GM23338 (cell line): Measurements from ENCODE around the gene ZNF70. TPM values are rescaled to one million over a fixed set of nuclear protein-coding genes. Genes with fewer than 3 reads are reported as not detected.

Experiments
- ATAC-seq: fragments of 200-7000 bp; cut with Tn5 transposase; 3 replicates; pipeline ENCODE4 v1.9.1; 2020
- DNase-seq: peaks from one replicate; pipeline ENCODE4 v3.0.0-alpha.2; 2015; ENCODE audit warnings: low spot score
- H2AFZ ChIP-seq: fragments of 200-600 bp; sonication (generic); 2 replicates; pipeline ENCODE4 v1.8.0; 2016; ENCODE audit warnings: antibody characterized with exemption, mild to moderate bottlenecking, moderate library complexity
- H3F3A ChIP-seq: fragments of 200-600 bp; sonication (generic); replicated peaks from 2 replicates; pipeline ENCODE4 v1.8.0; 2017; ENCODE audit warnings: antibody characterized with exemption, mixed run types, low read depth
- H3K27ac ChIP-seq: fragments of 200-600 bp; sonication (generic); 2 replicates; pipeline ENCODE4 v1.6.1; 2016; ENCODE audit warnings: low read depth
- H3K27me3 ChIP-seq: fragments of 200-600 bp; sonication (generic); 2 replicates; pipeline ENCODE4 v1.8.0; 2016; ENCODE audit warnings: mild to moderate bottlenecking, mixed run types, moderate library complexity; ENCODE audit not compliant: insufficient read depth
- H3K36me3 ChIP-seq: fragments of 200-600 bp; sonication (generic); 2 replicates; pipeline ENCODE4 v1.8.0; 2016; ENCODE audit warnings: mild to moderate bottlenecking; ENCODE audit not compliant: insufficient read depth
- H3K4me1 ChIP-seq: fragments of 200-600 bp; sonication (generic); 2 replicates; pipeline ENCODE4 v1.8.0; 2016; ENCODE audit warnings: mild to moderate bottlenecking, moderate library complexity; ENCODE audit not compliant: insufficient read depth
- H3K4me2 ChIP-seq: fragments of 200-600 bp; sonication (generic); 2 replicates; pipeline ENCODE4 v1.7.1; 2017; ENCODE audit warnings: mixed run types
- H3K4me3 ChIP-seq: fragments of 200-600 bp; sonication (generic); 2 replicates; pipeline ENCODE4 v1.6.1; 2016; ENCODE audit warnings: mixed run types
- H3K79me2 ChIP-seq: fragments of 200-600 bp; sonication (generic); replicated peaks from 2 replicates; pipeline ENCODE4 v1.8.0; 2017; ENCODE audit warnings: mild to moderate bottlenecking; ENCODE audit not compliant: insufficient read depth
- H3K9me2 ChIP-seq: fragments of 200-600 bp; sonication (generic); 2 replicates; pipeline ENCODE4 v1.8.0; 2017; ENCODE audit not compliant: insufficient read depth
- H4K20me1 ChIP-seq: fragments of 200-600 bp; sonication (generic); replicated peaks from 2 replicates; pipeline ENCODE4 v1.8.0; 2017; ENCODE audit warnings: mild to moderate bottlenecking; ENCODE audit not compliant: insufficient read depth
- H3K27ac Mint-ChIP-seq: 2 replicates; pipeline ENCODE4 v1.8.0; 2020; ENCODE audit warnings: inconsistent platforms, mild to moderate bottlenecking, moderate library complexity, mixed read lengths
- H3K27me3 Mint-ChIP-seq: 3 replicates; pipeline ENCODE4 v1.8.0; 2022; ENCODE audit warnings: low read depth, mild to moderate bottlenecking, moderate library complexity, mixed read lengths, inconsistent platforms; ENCODE audit not compliant: insufficient read depth, poor library complexity
- H3K36me3 Mint-ChIP-seq: 3 replicates; pipeline ENCODE4 v1.8.0; 2021; ENCODE audit warnings: low read depth, mild to moderate bottlenecking, inconsistent platforms, moderate library complexity, mixed read lengths
- H3K4me1 Mint-ChIP-seq: 3 replicates; pipeline ENCODE4 v1.8.0; 2020; ENCODE audit warnings: mild to moderate bottlenecking, inconsistent platforms, mixed read lengths
- H3K4me3 Mint-ChIP-seq: 3 replicates; pipeline ENCODE4 v1.8.0; 2021; ENCODE audit warnings: moderate library complexity, mild to moderate bottlenecking, inconsistent platforms, mixed read lengths
- H3K9me3 Mint-ChIP-seq: 3 replicates; pipeline ENCODE4 v1.8.0; 2020; ENCODE audit warnings: moderate library complexity, mild to moderate bottlenecking, inconsistent platforms, mixed read lengths
- ETS1 ChIP-seq: IDR thresholded peaks from 2 replicates; pipeline ENCODE4 v1.6.1; 2016; ENCODE audit warnings: antibody characterized with exemption
- NANOG ChIP-seq: IDR thresholded peaks from 2 replicates; pipeline ENCODE4 v1.6.1; 2016; ENCODE audit warnings: antibody characterized with exemption, borderline replicate concordance
- STAT1 ChIP-seq: IDR thresholded peaks from one replicate; pipeline ENCODE4 v1.6.1; 2016; ENCODE audit warnings: antibody characterized with exemption; ENCODE audit not compliant: unreplicated experiment
- ZNF462 ChIP-seq: fragments of 250-450 bp; sonication (Bioruptor Pico); IDR thresholded peaks from 2 replicates; pipeline ENCODE4 v1.5.0; 2020; ENCODE audit warnings: mild to moderate bottlenecking, moderate library complexity
- polyA plus RNA-seq: library from polyadenylated mRNA; unstranded; fragments of >200 nt; fragmentation: Nextera tagmentation; extraction: Ambion mirVana; gene quantifications from 2 replicates; pipeline ENCODE4 v1.2.1, GENCODE V29; 2016
- total RNA-seq: library from RNA; depleted of rRNA; stranded (reverse); fragments of >200 nt; shearing (Covaris generic); gene quantifications from 2 replicates; pipeline ENCODE4 v1.2.3, GENCODE V29; 2014

Gene ZNF70
- total and polyA plus RNA-seq, 2 experiments from 2014 or later: 0.45 to 2.6 TPM

GRCh38 chr22:23695141-23695540 is 55.8 kb downstream of the ZNF70 start:
- Mint-ChIP-seq H3K27me3 (peaks cover 8% of the 10 kb centered on the region), H3K27ac (no peak overlapping the region), H3K36me3 (peaks cover 23% of the 10 kb centered on the region), H3K9me3 (no peaks in the 10 kb centered on the region), H3K4me3 (no peak overlapping the region), H3K4me1 (no peaks in the 10 kb centered on the region)
- Histone ChIP-seq H3K27me3 (no peaks in the 10 kb centered on the region), H3K4me3 (no peak overlapping the region), H3K9me2 (no peaks in the 10 kb centered on the region), H3K36me3 (peaks cover 10% of the 10 kb centered on the region), H3K27ac (no peak overlapping the region), H3F3A (no peaks in the 10 kb centered on the region), H4K20me1 (peaks cover 2% of the 10 kb centered on the region), H2AFZ (no peak overlapping the region), H3K4me2 (no peak overlapping the region), H3K79me2 (peaks cover under 1% of the 10 kb centered on the region; the same call in 1 of the 2 replicates), H3K4me1 (no peaks in the 10 kb centered on the region)
- TF ChIP-seq NANOG: no peak
- no peak for TF ChIP-seq ETS1
- TF ChIP-seq STAT1: no peak
- no peak for TF ChIP-seq ZNF462 (CRISPR knock-in tag)
- ATAC-seq: no peak
- DNase-seq: no peak
